SK-N-MC (cell line): ENCODE measurements around the gene JPH3.

Experiments used
- DNase-seq: peaks from one replicate; pipeline ENCODE4 v3.0.0-alpha.2; 2011; ENCODE audit warnings: low read depth, low spot score
- H3K27ac ChIP-seq: fragments of 200-600 bp; sonication (generic); 2 replicates; pipeline ENCODE4 v1.5.1; 2016; ENCODE audit warnings: mixed run types
- H3K36me3 ChIP-seq: fragments of 200-600 bp; sonication (generic); 2 replicates; pipeline ENCODE4 v1.6.1; 2017; ENCODE audit warnings: antibody characterized with exemption, low read length, mixed read lengths; ENCODE audit not compliant: insufficient read depth
- H3K4me3 ChIP-seq: fragments of 200-600 bp; sonication (generic); 2 replicates; pipeline ENCODE4 v1.5.1; 2016
- H3K9ac ChIP-seq: fragments of 200-600 bp; sonication (generic); 2 replicates; pipeline ENCODE4 v1.8.0; 2017; ENCODE audit warnings: mixed run types, mixed read lengths; ENCODE audit not compliant: insufficient read length
- H3K9me3 ChIP-seq: fragments of 200-600 bp; sonication (generic); 2 replicates; pipeline ENCODE4 v1.6.1; 2017; ENCODE audit warnings: low read depth, mild to moderate bottlenecking, antibody characterized with exemption, low read length, moderate library complexity, mixed read lengths
- EZH2 ChIP-seq: fragments of 200-600 bp; sonication (generic); IDR thresholded peaks from one replicate; pipeline ENCODE4 v1.6.1; 2017; ENCODE audit warnings: antibody characterized with exemption
- FOXP2 ChIP-seq: optimal IDR thresholded peaks from 2 replicates; pipeline ENCODE3; 2011; ENCODE audit warnings: mild to moderate bottlenecking, moderate library complexity; ENCODE audit not compliant: insufficient read depth; ENCODE audit errors: extremely low read length, control extremely low read depth
- POLR2AphosphoS5 ChIP-seq: IDR thresholded peaks from 2 replicates; pipeline ENCODE4 v1.6.1; 2012; ENCODE audit warnings: mild to moderate bottlenecking, low read depth, low read length, borderline replicate concordance

The JPH3 gene

GRCh38 chr16:87613961-87614360 lies 11.7 kb downstream of the JPH3 start:
- H3K9ac ChIP-seq: no peak overlapping the region
- DNase-seq: no peak
- TF ChIP-seq FOXP2 (no peak), POLR2AphosphoS5 (no peak), EZH2 (no peak)
- no peak overlapping the region for H3K4me3 ChIP-seq
- H3K27ac ChIP-seq: no peak overlapping the region
- no peaks in the 10 kb centered on the region for H3K36me3 ChIP-seq
- H3K9me3 ChIP-seq: no peaks in the 10 kb centered on the region

GRCh38 chr16:87615621-87616041 lies 13.3 kb downstream of the JPH3 start:
- H3K4me3 ChIP-seq: no peak overlapping the region
- no peak overlapping the region for H3K27ac ChIP-seq
- H3K36me3 ChIP-seq: no peaks in the 10 kb centered on the region
- H3K9me3 ChIP-seq: no peaks in the 10 kb centered on the region
- DNase-seq: no peak
- H3K9ac ChIP-seq: no peak overlapping the region
- no peak for TF ChIP-seq EZH2
- no peak for TF ChIP-seq FOXP2
- TF ChIP-seq POLR2AphosphoS5: no peak

- H3K27ac ChIP-seq: no peak overlapping the region
- no peak for TF ChIP-seq POLR2AphosphoS5
- TF ChIP-seq FOXP2: no peak
- no peak for TF ChIP-seq EZH2
- no peak for DNase-seq
- H3K9ac ChIP-seq: no peak overlapping the region
- no peaks in the 10 kb centered on the region for H3K9me3 ChIP-seq
- no peak overlapping the region for H3K4me3 ChIP-seq
- H3K36me3 ChIP-seq: no peaks in the 10 kb centered on the region
Measured at GRCh38 chr16:87616556-87616955, 14.2 kb downstream of the JPH3 start.

GRCh38 chr16:87618216-87618615 lies 15.9 kb downstream of the JPH3 start:
- no peak for TF ChIP-seq EZH2
- no peak for TF ChIP-seq FOXP2
- no peak for TF ChIP-seq POLR2AphosphoS5
- no peak overlapping the region for H3K9ac ChIP-seq
- H3K4me3 ChIP-seq: no peak overlapping the region
- no peaks in the 10 kb centered on the region for H3K9me3 ChIP-seq
- H3K27ac ChIP-seq: no peak overlapping the region
- no peaks in the 10 kb centered on the region for H3K36me3 ChIP-seq
- DNase-seq: no peak

GRCh38 chr16:87619360-87620200 lies 17.3 kb downstream of the JPH3 start:
- Histone ChIP-seq H3K9me3 (no peaks in the 10 kb centered on the region), H3K4me3 (no peak overlapping the region), H3K9ac (no peak overlapping the region), H3K36me3 (no peaks in the 10 kb centered on the region), H3K27ac (no peak overlapping the region)
- DNase-seq: no peak
- TF ChIP-seq EZH2 (no peak), FOXP2 (no peak), POLR2AphosphoS5 (no peak)

GRCh38 chr16:87620201-87620495 lies 17.8 kb downstream of the JPH3 start:
- no peak for TF ChIP-seq POLR2AphosphoS5
- TF ChIP-seq FOXP2: no peak
- no peak for TF ChIP-seq EZH2
- no peaks in the 10 kb centered on the region for H3K9me3 ChIP-seq
- no peak overlapping the region for H3K4me3 ChIP-seq
- H3K36me3 ChIP-seq: no peaks in the 10 kb centered on the region
- no peak overlapping the region for H3K27ac ChIP-seq
- H3K9ac ChIP-seq: no peak overlapping the region
- DNase-seq: no peak

- no peak overlapping the region for H3K4me3 ChIP-seq
- no peak overlapping the region for H3K27ac ChIP-seq
- TF ChIP-seq FOXP2: no peak
- TF ChIP-seq EZH2: no peak
- TF ChIP-seq POLR2AphosphoS5: no peak
- no peaks in the 10 kb centered on the region for H3K36me3 ChIP-seq
- no peak overlapping the region for H3K9ac ChIP-seq
- no peaks in the 10 kb centered on the region for H3K9me3 ChIP-seq
- no peak for DNase-seq
Measured at GRCh38 chr16:87621550-87621829, 19.2 kb downstream of the JPH3 start.

- Histone ChIP-seq H3K9me3 (no peaks in the 10 kb centered on the region), H3K9ac (no peak overlapping the region), H3K4me3 (no peak overlapping the region), H3K36me3 (no peaks in the 10 kb centered on the region), H3K27ac (no peak overlapping the region)
- no peak for TF ChIP-seq EZH2
- no peak for DNase-seq
Measured at GRCh38 chr16:87621976-87622713, 19.8 kb downstream of the JPH3 start.

- H3K9ac ChIP-seq: no peak overlapping the region
- H3K4me3 ChIP-seq: no peak overlapping the region
- TF ChIP-seq POLR2AphosphoS5: no peak
- no peak for TF ChIP-seq FOXP2
- TF ChIP-seq EZH2: no peak
- H3K27ac ChIP-seq: no peak overlapping the region
- no peaks in the 10 kb centered on the region for H3K9me3 ChIP-seq
- DNase-seq: no peak
- no peaks in the 10 kb centered on the region for H3K36me3 ChIP-seq
Measured at GRCh38 chr16:87622756-87623319, 20.5 kb downstream of the JPH3 start.
